GM21619 (cell line): ENCODE results near the gene MRPS7.

ENCODE experiments used
- ATAC-seq: cut with Tn5 transposase; IDR thresholded peaks from one replicate; pipeline ENCODE4 v1.9.1; 2021; ENCODE audit not compliant: unreplicated experiment

The MRPS7 gene

GRCh38 chr17:75261336-75262111 lies at the start of gene MRPS7, which contains the start of gene GGA3:
TSS of gene MRPS7 (plus strand) at chr17:75261879. CDS start at chr17:75261901, 22 bp downstream.
TSS of gene GGA3 (minus strand) at chr17:75261606. CDS start at chr17:75261587, 19 bp downstream.
- peak; percentile 90 for ATAC-seq

- no peak for ATAC-seq
These were observed 43.5 kb upstream of the MRPS7 start for GRCh38 chr17:75218131-75218530.

- ATAC-seq: no peak
These were observed 41.9 kb upstream of the MRPS7 start for GRCh38 chr17:75219815-75220214.

DNA sequence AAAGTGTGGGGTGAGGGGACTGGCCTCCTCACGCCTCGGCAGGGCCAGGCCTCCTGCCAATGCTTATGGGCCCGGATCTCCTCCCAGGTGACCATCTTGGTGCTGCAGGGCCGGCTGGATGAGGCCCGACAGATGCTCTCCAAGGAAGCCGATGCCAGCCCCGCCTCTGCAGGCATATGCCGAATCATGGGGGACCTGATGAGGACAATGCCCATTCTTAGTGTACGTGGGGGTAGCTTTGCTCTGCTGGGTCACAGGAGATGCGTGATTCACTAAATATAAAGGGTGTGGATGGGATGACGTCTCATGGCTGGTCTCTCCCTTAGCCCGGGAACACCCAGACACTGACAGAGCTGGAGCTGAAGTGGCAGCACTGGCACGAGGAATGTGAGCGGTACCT lies 36.7 kb upstream of the MRPS7 start:
- no peak for ATAC-seq

- ATAC-seq: no peak
These were observed 34.0 kb upstream of the MRPS7 start for GRCh38 chr17:75227729-75228128.

DNA sequence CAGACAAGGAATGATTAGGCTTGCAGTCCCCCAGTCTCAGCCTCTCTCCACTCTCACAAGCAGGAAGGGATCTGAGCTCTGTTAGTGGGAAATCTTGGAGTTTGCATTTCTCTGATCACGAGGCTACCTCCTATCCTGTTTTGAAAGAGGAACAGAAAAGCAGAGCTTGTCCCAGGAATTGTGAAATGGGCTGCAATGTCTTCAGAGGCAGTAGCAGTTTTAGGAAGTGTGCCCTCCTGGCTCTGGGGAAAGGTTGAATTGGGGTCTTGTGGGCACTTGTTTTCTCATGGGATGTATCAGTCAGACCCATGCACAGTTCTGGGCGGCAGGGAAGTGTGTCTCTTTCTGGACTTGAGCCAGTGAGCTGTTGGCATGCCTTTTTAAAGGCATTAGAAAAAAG lies 33.4 kb upstream of the MRPS7 start:
- no peak for ATAC-seq

- no peak for ATAC-seq
These were observed 32.8 kb upstream of the MRPS7 start for GRCh38 chr17:75228847-75229246.

DNA sequence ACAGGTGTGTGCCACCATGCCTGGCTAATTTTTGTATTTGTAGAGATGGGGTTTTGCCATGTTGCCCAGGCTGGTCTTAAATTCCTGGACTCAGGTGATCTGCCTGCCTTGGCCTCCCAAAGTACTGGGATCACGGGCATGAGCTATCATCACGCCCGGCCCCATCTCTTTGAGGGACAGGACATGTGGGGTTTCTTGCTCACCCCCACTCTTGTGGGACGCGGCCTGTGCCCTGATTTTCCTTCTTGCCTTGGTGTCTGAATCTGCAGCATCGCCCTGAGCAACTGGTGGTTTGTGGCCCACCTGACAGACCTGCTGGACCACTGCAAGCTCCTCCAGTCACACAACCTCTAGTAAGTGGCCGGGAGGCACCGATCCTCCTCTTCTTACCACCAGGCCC lies 30.6 kb upstream of the MRPS7 start:
- ATAC-seq: no peak

- no peak for ATAC-seq
These were observed 29.8 kb upstream of the MRPS7 start for GRCh38 chr17:75231741-75232464.

DNA sequence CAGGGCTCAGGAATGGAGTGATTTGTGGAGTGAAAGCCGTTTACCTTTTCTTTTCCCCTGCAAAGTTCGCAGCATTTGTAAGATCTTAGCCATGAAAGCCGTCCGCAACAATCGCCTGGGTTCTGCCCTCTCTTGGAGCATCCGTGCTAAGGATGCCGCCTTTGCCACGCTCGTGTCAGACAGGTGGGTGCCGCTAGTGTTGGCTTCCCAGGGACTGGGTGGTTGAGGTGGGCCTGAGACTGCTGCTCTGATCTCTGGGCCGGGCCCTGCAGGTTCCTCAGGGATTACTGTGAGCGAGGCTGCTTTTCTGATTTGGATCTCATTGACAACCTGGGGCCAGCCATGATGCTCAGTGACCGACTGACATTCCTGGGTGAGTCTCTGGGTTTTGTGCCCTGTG lies 28.9 kb upstream of the MRPS7 start:
- ATAC-seq: no peak

DNA sequence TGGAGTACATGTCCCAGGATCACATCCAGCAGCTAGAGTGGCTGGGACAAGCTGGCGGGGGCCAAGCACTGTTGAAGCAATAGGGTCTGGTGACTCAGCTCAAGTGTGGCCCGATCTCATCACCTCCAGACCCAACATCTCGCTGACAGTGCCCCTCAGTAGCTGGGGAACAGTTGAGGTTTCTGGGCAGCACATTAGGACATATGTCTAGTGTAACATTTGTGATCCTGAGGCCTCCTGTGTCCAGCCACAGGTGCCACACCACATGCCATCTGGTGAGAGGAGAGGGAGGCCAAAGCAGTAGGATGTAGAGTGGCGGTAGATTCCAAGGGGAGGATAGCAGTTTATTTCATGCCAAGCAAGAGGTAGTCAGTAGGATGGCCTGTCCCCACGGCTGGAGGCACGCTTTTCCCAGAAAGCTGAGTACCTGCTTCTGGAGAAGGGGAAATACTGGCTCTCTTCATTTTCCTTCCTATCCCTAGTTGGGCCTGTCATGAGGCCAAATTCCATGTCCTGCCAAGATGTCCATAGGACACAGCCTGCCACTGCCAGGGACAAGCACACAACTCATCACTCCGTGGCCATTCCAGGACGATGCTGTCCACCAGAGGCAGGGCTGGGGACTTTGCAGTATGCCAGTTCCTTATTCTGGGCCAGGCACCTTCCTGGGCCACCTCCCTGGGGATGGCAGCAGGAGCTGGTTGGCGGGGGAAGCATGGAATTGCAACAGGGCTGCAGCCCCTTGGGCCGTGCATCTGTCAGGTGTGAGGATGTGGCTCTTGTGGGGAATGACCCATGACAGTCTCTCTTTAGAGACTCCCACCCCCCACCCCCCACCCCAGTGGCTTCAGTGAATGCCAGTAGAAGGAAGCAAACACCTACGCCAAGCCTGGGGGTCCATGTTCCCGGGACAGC lies 24.3 kb upstream of the MRPS7 start:
- ATAC-seq: no peak

DNA sequence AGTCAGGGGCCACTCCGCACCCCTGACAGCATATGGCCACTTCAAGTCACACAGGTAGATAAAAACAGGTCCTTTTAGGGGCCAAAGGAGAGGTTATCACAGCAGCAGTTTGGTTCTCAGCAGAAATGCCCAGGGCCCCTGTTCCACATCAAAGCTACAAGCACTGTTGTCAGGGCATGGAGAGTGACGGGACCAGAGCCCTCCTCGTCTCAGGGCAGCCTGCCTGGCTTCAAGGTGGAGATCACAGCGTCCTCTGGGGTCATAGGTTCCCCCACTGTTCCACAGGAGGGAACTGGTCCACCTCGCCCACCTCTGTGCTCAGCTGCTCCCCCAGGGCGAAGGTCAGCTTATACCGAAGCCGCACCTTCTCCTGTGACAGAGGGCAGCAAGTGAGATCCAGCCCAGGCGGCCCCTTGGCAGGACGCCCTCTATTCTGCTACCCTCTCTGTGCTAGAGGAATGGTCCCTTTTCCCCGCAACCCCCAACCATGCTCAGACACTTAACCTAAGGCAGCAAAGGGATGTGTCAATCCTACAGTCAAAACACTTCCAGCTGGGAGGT lies 23.6 kb upstream of the MRPS7 start:
- no peak for ATAC-seq

GRCh38 chr17:75238684-75239191 lies 22.9 kb upstream of the MRPS7 start:
- ATAC-seq: no peak

GRCh38 chr17:75239214-75239613 lies 22.5 kb upstream of the MRPS7 start:
- no peak for ATAC-seq

DNA sequence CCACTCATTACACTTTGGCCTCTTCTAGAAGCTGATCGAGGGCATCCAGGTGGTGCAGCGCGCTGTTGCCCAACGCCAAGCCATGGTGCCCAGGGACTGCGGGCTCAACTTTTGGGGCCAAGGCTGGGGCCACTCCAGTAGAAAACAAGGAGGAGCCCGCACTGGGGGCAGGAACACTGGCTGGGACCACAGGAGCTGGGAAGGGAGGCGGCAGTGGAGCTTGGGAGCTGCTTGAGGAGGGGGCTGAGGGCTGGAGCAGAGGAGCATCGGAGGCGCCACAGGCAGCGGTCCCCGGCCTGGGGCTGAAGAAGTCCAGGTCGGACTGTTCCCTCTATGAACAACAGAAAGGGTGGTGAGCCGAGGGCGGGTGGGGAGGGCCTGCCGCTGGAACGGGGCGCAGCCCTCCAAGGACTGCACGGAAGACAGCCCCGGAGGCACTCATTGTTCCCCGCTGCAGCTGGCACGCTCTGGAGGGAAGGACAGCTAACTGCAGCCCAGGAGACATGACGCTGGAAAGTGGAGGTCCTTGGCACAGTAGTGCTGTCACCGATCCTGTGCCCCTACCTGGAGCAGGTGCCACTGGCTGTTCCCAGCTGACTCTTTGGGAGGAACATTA lies 21.8 kb upstream of the MRPS7 start:
- ATAC-seq: no peak

DNA sequence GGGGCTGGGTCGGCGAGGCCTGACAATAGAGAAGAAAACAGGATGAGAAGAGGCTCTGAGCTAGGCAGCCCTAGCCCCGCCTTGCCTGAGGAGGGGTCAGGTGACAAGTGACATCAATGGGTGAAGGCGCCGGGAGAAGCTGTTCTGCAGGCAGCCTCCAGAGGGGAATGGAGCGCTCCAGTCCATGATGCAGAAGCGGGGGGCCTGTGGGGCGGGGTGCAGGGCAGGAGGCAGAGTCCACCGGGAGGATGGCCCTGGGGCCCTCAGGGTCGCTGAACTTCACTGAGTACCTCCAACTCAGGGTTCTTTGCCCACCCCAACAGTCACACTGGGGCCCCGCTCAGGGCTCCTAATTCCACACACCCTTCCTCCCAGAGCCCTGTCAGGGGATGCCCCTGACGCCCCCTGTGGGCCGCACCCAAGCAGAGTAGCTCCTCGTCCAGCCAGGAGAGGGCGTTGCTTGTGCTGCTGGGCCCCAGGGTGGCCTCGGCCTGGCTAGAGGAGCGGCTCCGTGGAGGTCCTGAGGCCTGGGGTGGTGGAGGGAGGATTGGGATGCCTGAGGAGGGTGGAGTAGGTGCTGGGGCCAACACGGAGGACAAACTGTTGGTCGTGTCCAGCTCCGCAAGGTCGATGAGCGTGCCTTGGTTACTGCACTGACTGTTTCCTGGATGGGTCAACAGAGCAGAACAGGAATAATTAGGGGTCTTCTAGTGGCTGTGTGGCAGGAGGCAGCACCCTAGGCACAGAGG lies 21.1 kb upstream of the MRPS7 start:
- ATAC-seq: no peak

DNA sequence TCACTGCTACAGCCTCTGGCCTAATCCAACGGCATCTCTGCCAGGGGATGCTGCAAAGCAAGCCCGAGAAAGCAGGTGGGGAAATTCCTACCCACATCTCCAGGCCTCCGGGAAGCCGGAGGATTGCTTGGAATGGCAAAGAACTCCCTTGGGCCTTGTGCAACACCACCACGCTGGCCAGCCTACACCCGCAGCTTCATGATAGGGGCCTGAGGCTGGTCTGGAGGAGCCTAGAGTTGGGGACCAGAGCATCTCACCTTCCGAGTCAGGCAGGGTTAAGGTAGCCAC lies 20.6 kb upstream of the MRPS7 start:
- no peak for ATAC-seq

DNA sequence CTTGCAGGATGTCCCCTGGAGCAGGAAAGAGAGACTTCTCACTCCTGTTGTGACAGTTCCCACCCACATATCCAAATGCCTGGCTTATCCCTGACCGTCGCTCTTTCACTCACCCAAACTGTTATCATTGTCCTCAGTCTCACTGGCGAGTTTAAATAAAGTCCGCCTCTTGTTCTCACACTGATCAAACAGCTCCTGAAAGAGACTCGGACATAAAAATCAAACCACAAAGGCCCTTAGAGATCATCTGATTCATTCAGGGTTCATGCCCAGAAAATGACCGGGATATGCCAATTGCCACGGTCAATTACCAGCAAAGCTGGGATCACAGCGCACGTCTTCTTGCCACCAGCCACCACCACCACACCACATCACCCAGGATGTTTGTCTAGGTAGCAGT lies 20.2 kb upstream of the MRPS7 start:
- ATAC-seq: no peak

GRCh38 chr17:75241996-75242460 lies 19.7 kb upstream of the MRPS7 start:
- no peak for ATAC-seq
